OCI-LY7 (cell line): ENCODE measurements around the gene C12orf57.

Experiments
- CTCF ChIP-seq: fragments of 200-600 bp; sonication (generic); conservative IDR thresholded peaks from 2 replicates; pipeline ENCODE4 v1.5.1; 2014; ENCODE audit warnings: mild to moderate bottlenecking, antibody characterized with exemption, low read length, moderate library complexity, mixed read lengths
- EZH2phosphoT487 ChIP-seq: fragments of 200-600 bp; sonication (generic); IDR thresholded peaks from 2 replicates; pipeline ENCODE4 v1.6.1; 2018; ENCODE audit warnings: low read depth, borderline replicate concordance, mild to moderate bottlenecking, mixed run types, antibody characterized with exemption, low read length, moderate library complexity, mixed read lengths

GRCh38 chr12:6963791-6964413, 20.1 kb downstream of the C12orf57 start:
- TF ChIP-seq CTCF (no peak), EZH2phosphoT487 (no peak)
